Kidney (tissue), 14 donors: ENCODE measurements around the gene AEBP2. TPM values are rescaled to one million over a fixed set of nuclear protein-coding genes. Genes with fewer than 3 reads are reported as not detected.

Source experiments
- DNase-seq, 5 donors: peaks; one replicate each; pipeline ENCODE4 v3.0.0-alpha.2; 2013 to 2020
- FAIRE-seq: peaks from 2 replicates; lab custom pipeline; 2012; peaks lifted over from hg19 to GRCh38; lab: Jason Lieb, UNC
- H3K27ac ChIP-seq, 2 donors: one replicate each; pipeline ENCODE4 v1.7.0; 2013; ENCODE audit warnings: low read depth in 2 of 2, low read length in 2 of 2, inconsistent platforms in 1 of 2
- H3K27me3 ChIP-seq: one replicate; pipeline ENCODE4 v1.7.1; 2013; ENCODE audit warnings: low read length, inconsistent platforms; ENCODE audit not compliant: control insufficient read depth, insufficient read depth
- H3K36me3 ChIP-seq, 3 donors: one replicate each; pipeline versions ENCODE4 v1.7.0 to v1.7.1; 2013; ENCODE audit warnings: low read length in 3 of 3, control low read depth in 1 of 3, inconsistent platforms in 1 of 3; ENCODE audit not compliant: insufficient read depth in 3 of 3, control insufficient read depth in 2 of 3
- H3K4me1 ChIP-seq, 3 donors: one replicate each; pipeline versions ENCODE4 v1.7.0 to v1.7.1; 2013; ENCODE audit warnings: low read length in 3 of 3, inconsistent platforms in 1 of 3, low read depth in 1 of 3; ENCODE audit not compliant: control insufficient read depth in 2 of 3, insufficient read depth in 2 of 3
- H3K4me3 ChIP-seq, 3 donors: one replicate each; pipeline versions ENCODE4 v1.7.0 to v1.8.1; 2013; ENCODE audit warnings: low read length in 3 of 3, control low read depth in 1 of 3, inconsistent platforms in 1 of 3
- H3K9ac ChIP-seq, 3 donors: one replicate each; pipeline versions ENCODE4 v1.7.0 to v1.7.1; 2013; ENCODE audit warnings: low read length in 3 of 3, control low read depth in 1 of 3, inconsistent platforms in 1 of 3
- H3K9me3 ChIP-seq, 3 donors: one replicate each; pipeline versions ENCODE4 v1.7.0 to v1.7.1; 2013; ENCODE audit warnings: low read length in 3 of 3, control low read depth in 1 of 3, inconsistent platforms in 1 of 3; ENCODE audit not compliant: control insufficient read depth in 2 of 3, insufficient read depth in 1 of 3
- CTCF ChIP-seq: IDR thresholded peaks from 3 replicates; pipeline ENCODE4 v1.5.1; 2012; ENCODE audit warnings: mild to moderate bottlenecking, moderate library complexity, borderline replicate concordance; ENCODE audit not compliant: insufficient read depth; ENCODE audit errors: extremely low read depth
- intact Hi-C: fragments of 100-400 bp; cut with DNase I; formaldehyde crosslinking; loops from one replicate; pipeline ENCODE4 v1.11.1; 2022
- polyA plus RNA-seq: library from polyadenylated mRNA; stranded (reverse); fragments of 350-450 nt; fragmentation: Illumina TruSeq; extraction: RNeasy Lipid Tissue Mini Kit (QIAGEN cat#74804); gene quantifications from one replicate; pipeline ENCODE4 v1.2.3, GENCODE V29; 2014; ENCODE audit warnings: low read depth, low replicate concordance; ENCODE audit not compliant: insufficient read depth
- total RNA-seq: library from RNA; stranded (reverse); fragmentation: NEBNext Ultra II Directional; extraction: Animal tissue kit (Norgen Biotek cat#: 25700); gene quantifications from one replicate; pipeline ENCODE4 v1.2.1, GENCODE V29; 2021
- donor health status: control.
- donor health status: control.
- donor health status: control.
- donor health status: control.
- donor health status: control.
- donor health status: DM: yes; HTN: yes; CAD: no.
- donor health status: Normal renal cell carcinoma (clear cell type).

The AEBP2 gene
- total and polyA plus RNA-seq, 2 donors from 2014 or later, result 12.0 to 46.4 TPM

- no peak overlapping the region for H3K27ac ChIP-seq
- TF ChIP-seq CTCF, result no peak
- no peak for DNase-seq
- H3K4me3 ChIP-seq, result no peak overlapping the region
- no peaks in the 10 kb centered on the region for H3K36me3 ChIP-seq
- peaks cover 0 to 14% (median 5%) of the 10 kb centered on the region in 3 donors for H3K4me1 ChIP-seq
- H3K27me3 ChIP-seq, result no peaks in the 10 kb centered on the region
- no peaks in the 10 kb centered on the region for H3K9me3 ChIP-seq
- intact Hi-C loops, result no loop called here
- no peak overlapping the region for H3K9ac ChIP-seq
- no peak for FAIRE-seq
These were observed 45.4 kb downstream of the AEBP2 start for GRCh38 chr12:19484738-19485137.

DNA sequence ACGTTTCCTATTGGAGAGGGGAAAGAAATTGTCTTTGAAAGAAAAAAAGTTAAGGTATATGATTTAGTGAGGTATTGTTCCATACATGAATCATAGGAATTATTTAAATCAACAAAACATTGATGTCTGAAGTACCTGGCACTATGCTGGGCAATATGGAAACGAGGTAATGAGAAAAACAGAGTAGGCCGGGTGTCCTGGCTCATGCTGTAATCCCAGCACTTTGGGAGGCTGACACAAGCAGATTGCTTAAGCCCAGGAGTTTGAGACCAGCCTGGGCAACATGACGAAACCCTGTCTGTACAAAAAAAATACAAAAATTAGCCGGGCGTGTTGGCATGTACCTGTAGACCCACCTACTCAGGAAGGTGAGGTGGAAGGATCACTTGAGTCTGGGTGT, 45.9 kb downstream of the AEBP2 start:
- H3K9ac ChIP-seq, result no peak overlapping the region
- H3K36me3 ChIP-seq, result no peaks in the 10 kb centered on the region
- H3K27ac ChIP-seq, result no peak overlapping the region
- no peaks in the 10 kb centered on the region for H3K9me3 ChIP-seq
- FAIRE-seq (no peak), DNase-seq (no peak)
- TF ChIP-seq CTCF, result no peak
- intact Hi-C loops, result no loop called here
- H3K27me3 ChIP-seq, result no peaks in the 10 kb centered on the region
- H3K4me1 ChIP-seq, result peaks cover 0 to 14% (median 5%) of the 10 kb centered on the region in 3 donors
- no peak overlapping the region for H3K4me3 ChIP-seq

GRCh38 chr12:19489168-19489567, 49.9 kb downstream of the AEBP2 start:
- Histone ChIP-seq H3K9ac (no peak overlapping the region), H3K27me3 (no peaks in the 10 kb centered on the region), H3K4me1 (no peaks in the 10 kb centered on the region), H3K27ac (no peak overlapping the region), H3K36me3 (peaks cover 0 to 5% (median 0%) of the 10 kb centered on the region in 3 donors), H3K9me3 (no peaks in the 10 kb centered on the region), H3K4me3 (no peak overlapping the region)
- no peak for TF ChIP-seq CTCF
- intact Hi-C loops, result no loop called here
- DNase-seq, result no peak
- no peak for FAIRE-seq

- Histone ChIP-seq H3K9ac (no peak overlapping the region), H3K9me3 (no peaks in the 10 kb centered on the region), H3K36me3 (peaks cover 0 to 9% (median 0%) of the 10 kb centered on the region in 3 donors), H3K4me3 (no peak overlapping the region), H3K4me1 (no peaks in the 10 kb centered on the region), H3K27ac (no peak overlapping the region), H3K27me3 (no peaks in the 10 kb centered on the region)
- no peak for TF ChIP-seq CTCF
- intact Hi-C loops, result no loop called here
- no peak for FAIRE-seq
- DNase-seq, result no peak
These were observed 51.6 kb downstream of the AEBP2 start for GRCh38 chr12:19490908-19491307.
